K562 (cell line): Measurements from ENCODE around the gene MEX3D. TPM values are rescaled to one million over a fixed set of nuclear protein-coding genes. Genes with fewer than 3 reads are reported as not detected.

Source experiments
- AFF4 ChIP-seq: sonication (generic); formaldehyde crosslinking; IDR thresholded peaks from 2 replicates; pipeline ENCODE4 v1.8.0; 2023; ENCODE audit warnings: mild to moderate bottlenecking, missing genetic modification reagents
- ARID1B ChIP-seq: fragments of 450-650 bp; IDR thresholded peaks from 2 replicates; pipeline ENCODE4 v1.6.1; 2016; ENCODE audit warnings: antibody characterized with exemption, mild to moderate bottlenecking, inconsistent platforms
- BCOR ChIP-seq: fragments of 450-650 bp; IDR thresholded peaks from 2 replicates; pipeline ENCODE4 v1.6.1; 2016
- CBX5 ChIP-seq: IDR thresholded peaks from 2 replicates; pipeline ENCODE4 v1.6.1; 2014; ENCODE audit warnings: low read depth, borderline replicate concordance
- DMBX1 ChIP-seq: fragments of 250-450 bp; sonication (Bioruptor Pico); IDR thresholded peaks from 2 replicates; pipeline ENCODE4 v1.8.0; 2022; ENCODE audit warnings: inconsistent platforms, mild to moderate bottlenecking, moderate library complexity, borderline replicate concordance
- DNMT1 ChIP-seq: fragments of 450-650 bp; IDR thresholded peaks from 2 replicates; pipeline ENCODE4 v1.6.1; 2016; ENCODE audit warnings: antibody characterized with exemption, mild to moderate bottlenecking
- FOXK2 ChIP-seq, 2 experiments: fragments of 450-650 bp; IDR thresholded peaks in 1 of 2; conservative IDR thresholded peaks in 1 of 2; 2 replicates each; pipeline ENCODE4 v1.6.1; 2016; ENCODE audit warnings: low read depth in 2 of 2, mild to moderate bottlenecking in 1 of 2
- GABPB1 ChIP-seq: sonication (generic); formaldehyde crosslinking; IDR thresholded peaks from 2 replicates; pipeline ENCODE4 v1.8.0; 2022; ENCODE audit warnings: mild to moderate bottlenecking, missing genetic modification reagents
- HMGN3 ChIP-seq: IDR thresholded peaks from 2 replicates; pipeline ENCODE4 v1.6.1; 2011; ENCODE audit warnings: borderline replicate concordance, low read depth, mild to moderate bottlenecking, mixed read lengths, low read length; ENCODE audit not compliant: insufficient read length; ENCODE audit errors: extremely low read depth
- HNRNPLL ChIP-seq: fragments of 200-400 bp; formaldehyde crosslinking; IDR thresholded peaks from 2 replicates; pipeline ENCODE4 v1.6.1; 2017; ENCODE audit warnings: low read length, low read depth, mild to moderate bottlenecking; ENCODE audit not compliant: poor library complexity, severe bottlenecking
- MECOM ChIP-seq: fragments of 250-450 bp; sonication (Bioruptor Pico); IDR thresholded peaks from 2 replicates; pipeline ENCODE4 v1.8.0; 2022; ENCODE audit warnings: inconsistent platforms
- PTRF ChIP-seq: fragments of 450-650 bp; IDR thresholded peaks from 2 replicates; pipeline ENCODE4 v1.6.1; 2016; ENCODE audit warnings: mild to moderate bottlenecking, missing genetic modification characterization, missing compliant biosample characterization
- ZFP36 ChIP-seq: fragments of 150-350 bp; IDR thresholded peaks from 2 replicates; pipeline ENCODE4 v1.6.1; 2018; ENCODE audit warnings: low read length, low read depth; ENCODE audit not compliant: partially characterized antibody
- ZFX ChIP-seq: sonication (generic); formaldehyde crosslinking; IDR thresholded peaks from 2 replicates; pipeline ENCODE4 v1.8.0; 2022; ENCODE audit warnings: mild to moderate bottlenecking, missing genetic modification reagents, moderate library complexity
- ZNF318 ChIP-seq, 2 experiments: fragments of 450-650 bp; IDR thresholded peaks; 2 replicates each; pipeline ENCODE4 v1.6.1; 2016; ENCODE audit warnings: mild to moderate bottlenecking in 2 of 2, borderline replicate concordance in 1 of 2, low read depth in 1 of 2, moderate library complexity in 1 of 2
- ZNF583 ChIP-seq: fragments of 250-450 bp; sonication (Bioruptor Pico); IDR thresholded peaks from 2 replicates; pipeline ENCODE4 v1.4.0; 2020
- ZSCAN29 ChIP-seq: fragments of 450-650 bp; IDR thresholded peaks from 2 replicates; pipeline ENCODE4 v1.6.1; 2017
- polyA plus RNA-seq, 8 experiments: library from polyadenylated mRNA; depleted of rRNA in 4 of 8; stranded (reverse) in 5 of 8; unstranded in 3 of 8; fragments of >200 nt; fragmentation: Nextera tagmentation in 2 of 8; fragmentation: Illumina TruSeq in 1 of 8; extraction: Ambion mirVana in 2 of 8; extraction: Trizol in 1 of 8; gene quantifications; 2 replicates each; pipeline versions ENCODE4 v1.2.1 to v1.2.3, GENCODE V29; 2011 to 2014; ENCODE audit warnings: inconsistent platforms in 1 of 8, missing spikeins in 1 of 8
- total RNA-seq, 7 experiments: library from RNA; depleted of rRNA in 6 of 7; stranded (reverse); fragments of >200 nt in 6 of 7; fragmentation: Illumina TruSeq in 2 of 7; extraction: Trizol in 2 of 7; gene quantifications; 2 replicates each; pipeline versions ENCODE4 v1.2.1 to v1.2.3, GENCODE V29; 2011 to 2021; ENCODE audit warnings: low replicate concordance in 1 of 7

Gene MEX3D
- total and polyA plus RNA-seq, 9 of the 15 experiments (the other 6 are each of a cell fraction or from before 2014, with no cell fraction given): 1.7 to 39.3 (median 5.7) TPM

- TF ChIP-seq ZNF318 (IDR thresholded peaks at IDR 0.05; ENCODE audit: borderline replicate concordance in 1 of 2, low read depth in 1 of 2): 0 out of 4 replicates have a peak, but pooled peaks of 1 of the 2 experiments have one; percentile 11
- peak; percentile 7; the same call in 1 of the 2 replicates for TF ChIP-seq AFF4 (CRISPR knock-in tag)
- peak; percentile 100 for TF ChIP-seq ZFP36
- peak; percentile 74; the same call in 1 of the 2 replicates for TF ChIP-seq DNMT1
- TF ChIP-seq MECOM: no peak
- TF ChIP-seq FOXK2 (conservative IDR thresholded peaks at IDR 0.05 in 1 of 2, IDR thresholded peaks at IDR 0.05 in 1 of 2; ENCODE audit: low read depth in 2 of 2): no peak
- peak; percentile 10; the same call in 1 of the 2 replicates for TF ChIP-seq ARID1B
- TF ChIP-seq PTRF (tag): no peak
- 0 out of 2 replicates have a peak, but pooled peaks have one; percentile 37 for TF ChIP-seq ZSCAN29
- 0 out of 2 replicates have a peak, but pooled peaks have one; percentile 51 for TF ChIP-seq ZNF583
- no peak for TF ChIP-seq GABPB1 (CRISPR knock-in tag)
- peak; percentile 1 for TF ChIP-seq HNRNPLL
- no peak for TF ChIP-seq CBX5
- peak; percentile 100 for TF ChIP-seq BCOR
- TF ChIP-seq DMBX1: peak; percentile 69; the same call in 1 of the 2 replicates
- peak; percentile 44 for TF ChIP-seq ZFX
- no peak for TF ChIP-seq HMGN3
Observed at GRCh38 chr19:1606138-1606651, 38.1 kb upstream of the MEX3D start (continued).
